HG02981 (cell line): ENCODE results near the gene ZDHHC12.

Source experiments
- ATAC-seq: cut with Tn5 transposase; IDR thresholded peaks from one replicate; pipeline ENCODE4 v1.9.1; 2021; ENCODE audit warnings: mild to moderate bottlenecking, moderate library complexity; ENCODE audit not compliant: unreplicated experiment

ZDHHC12 gene

DNA sequence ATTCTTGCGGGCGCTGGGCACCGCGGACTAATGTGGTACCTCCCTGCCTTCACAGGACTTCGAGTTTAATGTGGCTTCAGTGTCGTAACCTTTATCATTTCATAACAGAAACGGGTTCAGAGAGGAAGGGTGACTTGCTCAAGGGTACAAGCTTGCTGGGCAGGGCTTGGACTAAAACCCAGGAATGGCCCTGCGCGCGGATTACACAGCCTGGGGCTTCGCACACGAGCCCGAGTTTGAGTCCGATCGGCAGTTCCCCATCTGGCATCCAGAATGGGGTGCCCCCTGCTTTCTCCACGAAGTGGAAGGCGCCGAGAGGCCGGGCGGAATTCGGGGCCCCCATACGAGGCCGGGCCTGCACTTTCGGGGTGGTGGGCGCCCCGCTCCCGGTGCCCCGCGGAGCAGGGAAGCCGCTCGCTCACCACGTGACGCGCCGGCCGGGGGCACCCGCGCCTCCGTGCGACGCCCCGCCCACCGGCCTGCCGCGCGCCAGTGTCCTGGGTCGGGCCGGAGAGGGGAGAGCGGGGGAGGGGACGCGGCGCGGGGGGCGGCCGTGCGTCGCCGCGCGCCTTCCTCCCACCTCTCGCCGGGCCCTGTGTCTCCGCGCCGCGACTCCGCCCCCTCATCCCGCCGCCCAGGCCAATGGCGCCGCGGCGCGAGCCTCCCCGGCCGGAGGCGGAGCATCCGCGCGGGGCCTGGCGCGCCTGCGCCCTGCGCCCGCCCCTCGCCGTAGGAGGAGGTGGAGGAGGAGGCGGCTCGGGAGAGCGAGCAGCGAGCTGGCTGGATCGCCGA lies 35.2 kb downstream of the ZDHHC12 start, which contains the start of gene SET:
Gene SET, plus strand, starts transcription at position 722 of the 792 bp plus-strand sequence. CDS start 361 bp downstream, outside the sequence.
- ATAC-seq: peak; percentile 66

- ATAC-seq: no peak
Measured at GRCh38 chr9:128687453-128687852, 36.5 kb downstream of the ZDHHC12 start.

- no peak for ATAC-seq
Measured at GRCh38 chr9:128685636-128686489, 38.1 kb downstream of the ZDHHC12 start.

DNA sequence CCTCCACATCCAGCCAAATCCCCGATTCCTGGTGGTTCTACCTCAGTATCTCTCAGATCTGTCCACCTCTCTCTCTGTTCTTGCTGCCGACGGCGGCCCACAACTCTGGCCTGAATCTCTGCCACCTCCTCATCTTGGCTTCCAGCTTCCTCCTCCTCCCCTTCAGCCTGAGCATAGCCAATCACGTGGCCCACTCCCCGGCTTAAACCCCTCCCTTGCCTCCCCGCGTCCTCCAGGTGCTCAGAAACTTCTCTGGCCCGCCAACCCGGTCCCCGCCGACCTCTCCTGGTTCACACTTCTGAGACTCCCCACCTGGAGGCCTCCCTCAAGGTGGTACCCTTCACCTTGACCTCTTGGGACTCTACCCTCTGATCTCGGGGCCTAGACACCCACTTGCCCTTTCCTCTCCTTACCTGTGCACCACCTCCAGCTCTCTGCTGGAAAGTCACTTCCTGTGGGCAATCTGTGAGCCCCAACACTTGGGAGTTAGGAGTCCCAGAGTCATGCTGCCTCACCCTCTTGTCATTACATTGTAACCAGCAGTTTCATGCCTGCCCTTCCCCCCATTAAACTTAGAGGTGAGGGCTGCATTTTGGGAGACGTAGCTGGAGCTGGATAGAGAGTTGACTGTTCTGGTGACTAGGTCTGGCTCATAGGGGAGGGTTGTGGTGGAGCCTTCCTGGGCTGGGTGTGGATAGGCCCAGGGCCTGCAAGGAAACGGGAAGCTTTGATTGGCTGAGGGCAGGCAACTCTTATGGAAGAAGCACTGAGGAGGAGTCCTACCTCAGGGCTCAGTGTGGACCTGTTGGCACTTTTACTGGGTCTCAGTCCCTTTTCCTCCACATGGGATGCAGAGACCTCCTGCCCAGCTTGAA lies 39.4 kb downstream of the ZDHHC12 start:
- ATAC-seq: no peak

- ATAC-seq: no peak
Measured at GRCh38 chr9:128684065-128684324, 39.9 kb downstream of the ZDHHC12 start.

DNA sequence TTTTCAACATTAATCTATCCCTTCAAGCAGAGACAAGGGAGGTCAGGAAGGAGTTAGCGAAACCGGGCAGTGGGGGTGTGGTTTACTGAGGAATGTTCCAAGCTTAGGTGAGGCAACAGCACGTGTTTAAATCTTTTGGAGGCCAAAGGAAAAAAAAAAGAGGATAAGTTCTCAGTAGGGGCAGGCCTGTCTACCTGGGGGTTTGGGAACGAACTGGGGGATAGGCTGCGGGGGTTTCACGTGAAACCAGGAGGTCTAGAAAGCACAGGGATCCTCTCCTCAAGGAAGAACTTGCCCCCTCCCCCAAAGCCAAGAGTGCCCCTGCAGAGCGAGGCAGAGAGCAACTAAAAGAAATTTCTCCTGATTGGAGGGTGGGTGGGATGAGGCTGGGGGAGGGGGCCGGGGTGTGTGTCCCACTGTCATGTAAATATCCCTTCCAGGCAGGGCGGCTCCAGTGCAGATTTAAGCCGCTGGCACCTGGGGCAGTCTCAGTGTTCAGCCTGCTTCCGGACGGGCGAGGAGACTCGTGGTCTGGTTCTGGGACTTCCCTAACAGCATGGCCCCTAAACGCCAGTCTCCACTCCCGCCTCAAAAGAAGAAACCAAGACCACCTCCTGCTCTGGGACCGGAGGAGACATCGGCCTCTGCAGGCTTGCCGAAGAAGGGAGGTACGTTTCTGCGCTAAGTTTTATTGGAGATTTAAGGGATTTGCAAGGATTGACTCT lies 40.4 kb downstream of the ZDHHC12 start:
- no peak for ATAC-seq

DNA sequence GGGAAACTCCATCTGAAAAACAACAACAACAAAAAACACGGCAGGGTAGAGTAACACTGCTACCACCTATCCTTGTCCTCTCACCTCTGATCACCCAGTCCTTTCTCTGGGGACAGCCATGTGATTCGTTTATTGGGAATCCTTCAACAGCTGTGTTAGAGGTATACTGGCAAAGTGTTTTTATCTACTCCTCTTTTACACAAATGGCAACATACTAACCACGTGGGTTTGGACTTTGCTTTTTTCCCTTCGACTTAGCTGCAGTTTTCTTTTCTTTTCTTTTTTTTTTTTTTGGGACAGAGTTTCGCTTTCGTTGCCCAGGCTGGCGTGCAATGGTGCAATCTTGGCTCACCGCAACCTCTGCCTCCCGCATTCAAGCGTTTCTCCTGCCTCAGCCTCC lies 46.1 kb downstream of the ZDHHC12 start:
- no peak for ATAC-seq

GRCh38 chr9:128675382-128675781 lies 48.5 kb downstream of the ZDHHC12 start:
- no peak for ATAC-seq
